Measurements from ENCODE around the gene CCDC90B.

- no peak for TF ChIP-seq CTCF (IDR thresholded peaks at IDR 0.05)
- TF ChIP-seq MLX (CRISPR knock-in tag; IDR thresholded peaks at IDR 0.05), result no peak
- TF ChIP-seq MXD4 (CRISPR knock-in tag; IDR thresholded peaks at IDR 0.05; ENCODE audit: borderline replicate concordance), result no peak
- no peak for TF ChIP-seq ZNF512 (CRISPR knock-in tag; IDR thresholded peaks at IDR 0.05; ENCODE audit: borderline replicate concordance)
- no peak for TF ChIP-seq ZNF219 (CRISPR knock-in tag; IDR thresholded peaks at IDR 0.05; ENCODE audit: borderline replicate concordance)
Measured at GRCh38 chr11:83312430-83312829, 26.3 kb upstream of the CCDC90B start.

Measured in WTC11 (cell line).